Lung (tissue), 12 donors: ENCODE data around the gene SLC7A4. TPM values are rescaled to one million over a fixed set of nuclear protein-coding genes. Genes with fewer than 3 reads are reported as not detected.

ENCODE experiments used
- ATAC-seq: fragments of 200-7000 bp; cut with Tn5 transposase; one replicate; pipeline ENCODE4 v1.9.1; 2020; ENCODE audit warnings: moderate number of reproducible peaks; ENCODE audit not compliant: insufficient read depth, low FRiP score
- DNase-seq, 3 donors: peaks; one replicate each; pipeline ENCODE4 v3.0.0-alpha.2; 2013 to 2017
- H3K27ac ChIP-seq, 2 donors: one replicate each; pipeline ENCODE4 v1.5.1; 2013; ENCODE audit warnings: mild to moderate bottlenecking in 2 of 2, moderate library complexity in 2 of 2, control low read depth in 1 of 2, inconsistent platforms in 1 of 2, low read depth in 1 of 2, low read length in 1 of 2
- H3K27me3 ChIP-seq, 3 donors: one replicate each; pipeline ENCODE4 v1.5.1; 2013; ENCODE audit warnings: low read length in 2 of 3; ENCODE audit not compliant: control insufficient read depth in 3 of 3, insufficient read depth in 3 of 3
- H3K36me3 ChIP-seq, 4 donors: one replicate each; pipeline ENCODE4 v1.5.1; 2013; ENCODE audit warnings: low read length in 4 of 4, mild to moderate bottlenecking in 1 of 4, moderate library complexity in 1 of 4; ENCODE audit not compliant: control insufficient read depth in 4 of 4, insufficient read depth in 4 of 4
- H3K4me1 ChIP-seq, 5 donors: one replicate each; pipeline ENCODE4 v1.5.1; 2013; ENCODE audit warnings: low read length in 5 of 5, mild to moderate bottlenecking in 2 of 5, moderate library complexity in 1 of 5; ENCODE audit not compliant: control insufficient read depth in 5 of 5, insufficient read depth in 5 of 5
- H3K4me3 ChIP-seq: one replicate; pipeline ENCODE4 v1.5.1; 2013; ENCODE audit warnings: mild to moderate bottlenecking, control low read depth, moderate library complexity
- H3K9ac ChIP-seq, 2 donors: one replicate each; pipeline ENCODE4 v1.5.1; 2013; ENCODE audit warnings: low read length in 2 of 2, control low read depth in 1 of 2; ENCODE audit not compliant: insufficient read depth in 1 of 2
- H3K9me3 ChIP-seq, 4 donors: one replicate each; pipeline ENCODE4 v1.5.1; 2013; ENCODE audit warnings: low read length in 3 of 4, mild to moderate bottlenecking in 1 of 4, moderate library complexity in 1 of 4; ENCODE audit not compliant: control insufficient read depth in 4 of 4, insufficient read depth in 3 of 4
- WGBS, 2 donors: extraction: QIAGEN DNeasy Blood & Tissue Kit; methylation state at CpG; one replicate each; pipeline ENCODE4 v1.1.7; 2013; 5-methylcytosine and 5-hydroxymethylcytosine counted together
- polyA plus RNA-seq, 2 donors: library from polyadenylated mRNA; stranded (reverse); fragments of 200-250 nt; gene quantifications; one replicate each; pipeline ENCODE4 v1.2.1, GENCODE V29; 2013
- total RNA-seq, 2 donors: library from RNA; depleted of rRNA in 1 of 2; stranded (reverse); fragments of >200 nt in 1 of 2; gene quantifications; one replicate each; pipeline ENCODE4 v1.2.1, GENCODE V29; 2014 to 2021
- TF ChIP-seq, protein P1 (sequence below): IDR thresholded peaks from 2 replicates; pipeline ENCODE4 v1.5.1; 2012; ENCODE audit warnings: mild to moderate bottlenecking; ENCODE audit errors: control extremely low read depth, extremely low read depth
- donor health status: control.
- donor health status: control.
- donor health status: Bipolar disorder and iron deficiency.
- donor health status: healthy.
- donor health status: DM: yes; HTN: yes; CAD: no.

The SLC7A4 gene
- total and polyA plus RNA-seq, 4 donors, result 0.18 to 1.1 (median 0.80) TPM

DNA sequence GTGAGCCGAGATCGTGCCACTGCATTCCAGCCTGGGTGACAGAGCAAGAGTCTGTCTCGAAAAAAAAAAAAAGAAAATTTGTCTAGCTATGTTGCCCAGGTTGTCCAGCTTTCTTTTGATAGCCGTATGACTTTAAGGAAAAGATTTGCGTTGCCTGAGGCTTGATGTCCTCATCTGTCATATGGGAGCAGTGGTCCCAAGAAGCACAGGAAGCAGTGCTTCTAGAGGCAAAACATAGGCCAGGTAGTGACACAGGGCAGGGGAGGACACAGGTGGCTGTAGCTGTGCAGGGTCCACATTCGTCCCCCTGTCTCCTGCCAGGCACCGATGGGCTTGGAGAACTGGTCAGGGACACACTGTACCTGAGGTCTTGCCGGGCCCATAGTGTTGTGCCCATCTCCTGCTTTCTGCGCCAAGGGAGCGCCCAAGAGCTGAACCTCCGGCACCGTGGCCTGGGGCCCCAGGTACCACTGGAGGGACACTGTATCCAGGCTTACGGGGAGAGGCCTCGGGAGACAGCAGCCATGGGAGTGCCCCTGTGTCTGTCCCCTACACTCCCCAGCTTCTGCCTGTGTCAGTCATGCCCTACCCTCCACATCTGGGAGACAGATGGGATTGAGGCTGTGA, 14.8 kb upstream of the SLC7A4 start:
- no peaks in the 10 kb centered on the region for H3K27me3 ChIP-seq
- peaks cover 0 to 1% (median 0%) of the 10 kb centered on the region in 4 donors for H3K9me3 ChIP-seq
- peaks cover 0 to 13% (median 0%) of the 10 kb centered on the region in 5 donors for H3K4me1 ChIP-seq
- H3K9ac ChIP-seq, result no peak overlapping the region
- ATAC-seq (no peak), DNase-seq (no peak)
- H3K36me3 ChIP-seq, result no peaks in the 10 kb centered on the region
- no peak overlapping the region for H3K4me3 ChIP-seq
- 92 to 93% methylated on average over 14 of the region's 14 CpGs for WGBS, 2 donors
- no peak overlapping the region for H3K27ac ChIP-seq
- TF ChIP-seq, protein P1, sequence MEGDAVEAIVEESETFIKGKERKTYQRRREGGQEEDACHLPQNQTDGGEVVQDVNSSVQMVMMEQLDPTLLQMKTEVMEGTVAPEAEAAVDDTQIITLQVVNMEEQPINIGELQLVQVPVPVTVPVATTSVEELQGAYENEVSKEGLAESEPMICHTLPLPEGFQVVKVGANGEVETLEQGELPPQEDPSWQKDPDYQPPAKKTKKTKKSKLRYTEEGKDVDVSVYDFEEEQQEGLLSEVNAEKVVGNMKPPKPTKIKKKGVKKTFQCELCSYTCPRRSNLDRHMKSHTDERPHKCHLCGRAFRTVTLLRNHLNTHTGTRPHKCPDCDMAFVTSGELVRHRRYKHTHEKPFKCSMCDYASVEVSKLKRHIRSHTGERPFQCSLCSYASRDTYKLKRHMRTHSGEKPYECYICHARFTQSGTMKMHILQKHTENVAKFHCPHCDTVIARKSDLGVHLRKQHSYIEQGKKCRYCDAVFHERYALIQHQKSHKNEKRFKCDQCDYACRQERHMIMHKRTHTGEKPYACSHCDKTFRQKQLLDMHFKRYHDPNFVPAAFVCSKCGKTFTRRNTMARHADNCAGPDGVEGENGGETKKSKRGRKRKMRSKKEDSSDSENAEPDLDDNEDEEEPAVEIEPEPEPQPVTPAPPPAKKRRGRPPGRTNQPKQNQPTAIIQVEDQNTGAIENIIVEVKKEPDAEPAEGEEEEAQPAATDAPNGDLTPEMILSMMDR, result no peak

DNA sequence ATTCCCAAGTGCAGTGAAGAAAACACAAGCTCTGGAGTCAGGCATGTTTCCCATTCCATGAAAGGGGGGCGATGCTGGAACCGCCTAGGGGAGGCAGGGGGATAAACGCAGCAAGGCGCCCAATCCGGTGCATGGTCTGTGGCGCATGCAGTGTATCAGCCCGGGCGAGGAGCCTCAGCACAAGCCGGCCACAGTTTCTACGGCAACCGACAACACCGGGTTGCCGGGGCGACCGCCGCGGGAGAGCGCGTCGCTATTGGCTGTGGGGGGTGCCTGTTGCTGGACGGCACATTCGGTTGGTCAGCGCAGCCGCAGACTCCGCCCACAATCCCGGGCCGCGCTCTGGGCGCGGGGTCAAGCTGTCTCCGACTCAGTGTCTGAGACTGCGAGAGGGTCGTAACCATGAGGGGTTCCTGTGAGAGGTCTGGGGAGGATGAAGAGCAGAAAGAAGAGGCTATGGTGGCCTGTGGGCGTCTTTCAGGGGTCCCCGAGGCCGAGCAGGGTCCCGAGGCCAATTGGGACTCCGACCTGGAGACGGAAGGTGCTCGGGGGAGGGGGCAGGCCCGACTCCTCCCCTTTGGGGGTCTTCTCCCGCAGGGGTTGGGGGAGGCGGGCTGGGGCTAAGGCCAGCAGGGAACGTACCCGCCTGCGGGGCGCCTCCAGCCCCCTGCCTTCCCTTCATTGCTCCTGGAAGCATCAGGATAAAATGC, 13.4 kb upstream of the SLC7A4 start, which contains the start of gene LRRC74B:
TSS of gene LRRC74B (plus strand) at position 362 of the 710 bp plus-strand sequence. CDS start at position 403, 41 bp downstream.
- no peak within 1 kb of the TSS for H3K27ac ChIP-seq
- peaks cover 0 to 13% (median 0%) of the 10 kb centered on the region in 5 donors for H3K4me1 ChIP-seq

DNA sequence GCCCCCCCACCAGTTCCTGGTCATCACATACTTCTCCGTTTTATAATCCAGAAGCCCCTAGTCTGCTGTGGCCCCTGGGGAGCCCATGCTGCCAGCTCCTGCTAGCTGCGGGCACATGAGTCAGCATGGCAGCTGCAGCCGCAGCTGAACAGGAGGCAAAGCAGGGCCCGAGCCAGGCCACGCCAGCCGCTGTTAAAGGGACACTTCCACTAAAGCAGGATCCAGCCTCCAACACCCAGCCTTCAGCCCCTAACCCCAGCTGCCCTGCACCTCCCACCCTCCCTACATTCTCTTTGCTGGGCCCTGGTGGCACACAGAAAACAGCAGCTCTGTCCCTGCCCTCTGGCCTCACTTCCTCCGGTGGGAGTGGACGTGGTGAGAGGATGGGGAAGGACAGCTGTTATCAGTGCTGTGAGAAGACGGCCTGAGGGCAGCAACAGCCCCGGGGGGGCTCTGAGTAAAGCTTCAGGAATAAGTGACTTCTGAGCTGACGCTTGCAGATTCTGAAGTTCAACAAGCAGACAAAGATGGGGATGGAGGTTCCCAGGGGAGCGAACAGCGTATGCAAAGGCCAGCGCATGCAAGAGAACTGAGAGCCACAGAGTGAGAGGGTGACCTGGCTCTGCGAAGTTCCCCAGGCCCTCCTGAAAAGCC, 12.7 kb upstream of the SLC7A4 start:
- H3K9ac ChIP-seq, result peak overlapping the region; percentile 36 to 57
- WGBS, 2 donors, result 17 to 25% methylated on average over 15 of the region's 15 CpGs
- no peaks in the 10 kb centered on the region for H3K27me3 ChIP-seq
- TF ChIP-seq, protein P1, result no peak
- peaks cover 0 to 1% (median 0%) of the 10 kb centered on the region in 4 donors for H3K9me3 ChIP-seq
- H3K4me3 ChIP-seq, result no peak overlapping the region
- peaks cover 0 to 13% (median 0%) of the 10 kb centered on the region in 5 donors for H3K4me1 ChIP-seq
- ATAC-seq (no peak), DNase-seq (peak in 1 of 3 donors; percentile 43)
- H3K27ac ChIP-seq, result no peak overlapping the region
- no peaks in the 10 kb centered on the region for H3K36me3 ChIP-seq

More for the DNA sequence above, 13.4 kb upstream of the SLC7A4 start, which contains the start of gene LRRC74B:
- peak; percentile 87 for ATAC-seq
- Histone ChIP-seq H3K27me3 (no peaks in the 10 kb centered on the region), H3K9ac (peak within 1 kb of the TSS; percentile 36 to 57), H3K9me3 (peaks cover 0 to 1% (median 0%) of the 10 kb centered on the region in 4 donors), H3K36me3 (no peaks in the 10 kb centered on the region), H3K4me3 (no peak within 1 kb of the TSS)
- peak; percentile 92 to 96 (median 92) for DNase-seq
- 7 to 9% methylated on average over 45 to 47 of the region's 47 CpGs for WGBS, 2 donors
- TF ChIP-seq, protein P1, result no peak
